ENCODE data around the gene ANP32E. TPM values are rescaled to one million over a fixed set of nuclear protein-coding genes. Genes with fewer than 3 reads are reported as not detected.
"Not testable (repeated sequence)": the region's sequence is repeated elsewhere in the genome, so short reads cannot be mapped to it uniquely, and the experiment has no call there.

Gene ANP32E
- total and polyA plus RNA-seq, 8 donors: 4.8 to 15.3 (median 8.7) TPM

DNA sequence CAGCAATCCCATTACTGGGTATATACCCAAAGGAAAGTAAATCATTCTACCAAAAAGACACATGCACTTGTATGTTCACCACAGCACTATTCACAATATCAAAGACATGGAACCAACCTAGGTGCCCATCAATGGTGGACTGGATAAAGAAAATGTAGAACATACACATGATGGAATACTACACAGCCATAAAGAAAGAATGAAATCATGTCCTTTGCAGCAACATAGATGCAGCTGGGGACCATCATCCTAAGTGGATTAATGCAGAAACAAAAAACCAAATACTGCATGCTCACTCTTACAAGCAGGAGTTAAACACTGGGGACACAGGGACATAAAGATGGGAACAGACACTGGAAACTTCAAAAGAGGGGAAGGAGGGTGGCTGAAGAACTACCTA is 8.7 kb downstream of the ANP32E start:
- no peak overlapping the region for H3K4me3 ChIP-seq
- TF ChIP-seq CTCF (IDR thresholded peaks at IDR 0.05): no peak
- H3K9me3 ChIP-seq: no peaks in the 10 kb centered on the region
- FAIRE-seq: no peak
- no peak overlapping the region for H3K27ac ChIP-seq
- no peak for ATAC-seq
- no peaks in the 10 kb centered on the region for H3K4me1 ChIP-seq
- H3K27me3 ChIP-seq: no peaks in the 10 kb centered on the region
- intact Hi-C loops (cut with DNase I): no loop called here
- no peak for DNase-seq
- H3K36me3 ChIP-seq: peaks cover 0 to 25% (median 0%) of the 10 kb centered on the region in 3 donors

DNA sequence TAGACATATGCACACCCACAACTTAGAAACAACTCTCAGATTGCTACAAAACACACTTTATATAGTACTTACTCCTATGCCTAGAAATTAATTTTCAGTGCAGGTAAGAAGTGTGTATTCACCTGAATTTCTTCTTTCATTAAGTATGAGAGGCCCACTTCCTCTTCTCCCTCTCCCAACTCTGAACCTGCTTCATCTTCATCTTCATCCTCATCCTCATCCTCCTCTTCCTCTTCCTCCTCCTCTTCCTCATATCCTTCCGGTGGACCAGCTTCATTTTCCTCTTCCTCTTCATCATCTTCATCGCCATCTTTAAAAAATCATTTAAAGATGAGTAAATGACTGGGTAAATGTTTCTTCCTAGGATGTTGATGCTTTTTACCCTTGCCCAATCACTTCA is 9.4 kb downstream of the ANP32E start:
- no peaks in the 10 kb centered on the region for H3K9me3 ChIP-seq
- WGBS, 2 donors: 92 to 95% methylated on average over 2 of the region's 2 CpGs
- DNase-seq (no peak), FAIRE-seq (no peak), ATAC-seq (no peak)
- H3K27me3 ChIP-seq: no peaks in the 10 kb centered on the region
- H3K27ac ChIP-seq: no peak overlapping the region
- intact Hi-C loops (cut with DNase I): no loop called here
- H3K36me3 ChIP-seq: peaks cover 0 to 25% (median 0%) of the 10 kb centered on the region in 3 donors
- no peaks in the 10 kb centered on the region for H3K4me1 ChIP-seq
- no peak overlapping the region for H3K4me3 ChIP-seq
- TF ChIP-seq CTCF (IDR thresholded peaks at IDR 0.05): no peak

DNA sequence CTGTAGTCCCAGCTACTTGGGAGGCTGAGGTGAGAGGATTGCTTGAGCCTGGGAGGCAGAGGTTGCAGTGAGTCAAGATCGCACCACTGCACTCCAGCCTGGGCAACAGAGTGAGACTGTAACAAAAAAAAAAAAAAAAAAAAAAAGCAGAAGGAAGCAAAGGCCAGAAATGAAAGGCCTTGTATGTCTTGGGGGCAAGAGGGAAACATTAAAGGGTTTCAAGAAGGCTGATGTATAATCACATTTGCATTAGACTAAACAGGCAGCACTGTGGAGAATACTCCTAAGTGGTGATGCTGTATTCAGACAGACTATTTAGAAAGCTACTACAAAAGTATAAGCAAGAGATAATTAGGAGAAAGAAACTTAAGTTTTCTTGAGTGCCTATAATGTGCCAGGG is 10.4 kb downstream of the ANP32E start:
- Histone ChIP-seq H3K9me3 (no peaks in the 10 kb centered on the region), H3K36me3 (peaks cover 0 to 25% (median 0%) of the 10 kb centered on the region in 3 donors), H3K27me3 (no peaks in the 10 kb centered on the region), H3K4me1 (no peaks in the 10 kb centered on the region), H3K4me3 (no peak overlapping the region), H3K27ac (no peak overlapping the region)
- intact Hi-C loops (cut with DNase I): no loop called here
- ATAC-seq (no peak), DNase-seq (no peak), FAIRE-seq (no peak)
- 92 to 97% methylated on average over 1 of the region's 1 CpG for WGBS, 2 donors
- TF ChIP-seq CTCF (IDR thresholded peaks at IDR 0.05): no peak

DNA sequence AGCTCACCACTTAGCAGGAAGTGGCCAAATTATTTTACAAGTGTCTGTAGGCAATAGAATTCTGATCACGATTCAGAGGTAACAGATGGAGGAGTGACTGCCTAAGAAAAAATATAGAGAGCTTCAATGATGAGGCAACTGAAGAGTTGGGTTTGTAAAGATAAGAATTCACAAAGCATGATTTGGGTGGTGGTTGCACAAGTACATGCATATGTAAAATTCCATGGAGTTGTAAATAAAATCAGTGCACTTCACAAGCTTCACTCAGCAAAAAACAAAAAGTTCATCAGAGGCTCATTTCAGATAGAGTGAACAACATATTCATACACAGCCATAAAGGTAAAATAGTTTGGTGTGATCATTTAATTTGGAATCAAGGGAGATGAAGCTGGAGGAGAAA is 10.9 kb downstream of the ANP32E start:
- intact Hi-C loops (cut with DNase I): no loop called here
- no peaks in the 10 kb centered on the region for H3K27me3 ChIP-seq
- DNase-seq (no peak), ATAC-seq (no peak), FAIRE-seq (no peak)
- no peak for TF ChIP-seq CTCF (IDR thresholded peaks at IDR 0.05)
- no peak overlapping the region for H3K4me3 ChIP-seq
- whole genome bisulfite sequencing, 2 donors: 96 to 97% methylated on average over 1 of the region's 1 CpG
- no peaks in the 10 kb centered on the region for H3K9me3 ChIP-seq
- H3K36me3 ChIP-seq: peaks cover 0 to 25% (median 0%) of the 10 kb centered on the region in 3 donors
- H3K4me1 ChIP-seq: no peaks in the 10 kb centered on the region
- no peak overlapping the region for H3K27ac ChIP-seq

GRCh38 chr1:150221552-150221951 is 14.4 kb downstream of the ANP32E start:
- no peaks in the 10 kb centered on the region for H3K9me3 ChIP-seq
- intact Hi-C loops (cut with DNase I): no loop called here
- no peaks in the 10 kb centered on the region for H3K27me3 ChIP-seq
- peaks cover 0 to 16% (median 0%) of the 10 kb centered on the region in 3 donors for H3K36me3 ChIP-seq
- FAIRE-seq (no peak), DNase-seq (no peak), ATAC-seq (peak in 3 of 4 donors; percentile 43 to 65 (median 46))
- no peaks in the 10 kb centered on the region for H3K4me1 ChIP-seq
- H3K27ac ChIP-seq: no peak overlapping the region
- H3K4me3 ChIP-seq: no peak overlapping the region
- peak in 3 of 4 donors; percentile 21 to 46 (median 25) for TF ChIP-seq CTCF (IDR thresholded peaks at IDR 0.05)
- 71 to 92% methylated on average over 2 of the region's 2 CpGs for WGBS, 2 donors

DNA sequence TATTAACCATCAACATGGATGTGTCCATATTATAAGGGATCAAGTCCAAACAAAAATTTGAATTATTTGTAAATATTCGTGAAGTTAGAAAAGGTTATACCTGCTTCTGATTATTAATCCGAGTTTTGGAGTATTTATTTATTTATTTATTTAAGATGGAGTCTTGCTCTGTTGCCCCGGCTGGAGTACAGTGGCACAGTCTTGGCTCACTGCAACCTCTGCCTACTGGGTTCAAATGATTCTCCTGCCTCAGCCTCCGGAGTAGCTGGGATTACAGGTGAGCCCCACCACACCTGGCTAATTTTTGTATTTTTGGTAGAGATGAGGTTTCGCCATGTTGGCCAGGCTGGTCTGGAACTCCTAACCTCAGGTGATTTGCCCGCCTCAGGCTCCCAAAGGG is 20.1 kb downstream of the ANP32E start:
- FAIRE-seq; H3K36me3 ChIP-seq; ATAC-seq; intact Hi-C loops (cut with DNase I); H3K9me3 ChIP-seq; H3K4me3 ChIP-seq; H3K4me1 ChIP-seq; DNase-seq; H3K27ac ChIP-seq; H3K27me3 ChIP-seq: not testable (repeated sequence)
- WGBS, 2 donors: 88 to 93% methylated on average over 6 of the region's 6 CpGs

DNA sequence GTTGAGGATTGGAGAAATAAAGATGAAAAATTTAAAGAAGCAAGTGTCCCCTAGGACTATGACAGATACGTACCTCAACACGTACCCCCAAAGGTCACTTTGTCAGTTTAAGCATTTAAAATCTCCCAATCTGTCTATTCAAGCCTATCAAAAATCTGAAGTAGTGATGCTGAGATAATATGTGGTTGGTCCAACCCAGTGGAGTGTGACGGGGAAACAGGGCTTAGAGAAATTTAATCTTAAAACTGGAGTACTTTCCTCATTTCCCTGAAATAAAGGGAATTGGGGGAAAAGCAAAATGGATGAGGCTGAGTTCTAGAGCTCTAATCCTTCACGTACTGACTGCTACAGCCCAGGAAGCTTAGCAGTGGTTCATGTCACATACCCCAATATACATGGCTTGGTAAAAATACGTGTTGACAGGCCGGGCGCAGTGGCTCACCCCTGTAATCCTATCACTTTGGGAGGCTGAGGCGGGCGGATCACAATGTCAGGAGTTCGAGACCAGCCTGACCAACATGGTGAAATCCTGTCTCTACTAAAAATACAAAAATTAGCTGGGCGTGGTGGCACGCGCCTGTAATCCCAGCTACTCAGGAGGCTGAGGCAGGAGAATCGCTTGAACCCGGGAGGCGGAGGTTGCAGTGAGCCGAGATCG is 21.7 kb downstream of the ANP32E start:
- H3K27me3 ChIP-seq; H3K9me3 ChIP-seq; FAIRE-seq; H3K4me1 ChIP-seq; intact Hi-C loops (cut with DNase I); DNase-seq; H3K36me3 ChIP-seq: not testable (repeated sequence)
- WGBS, 2 donors: 52 to 70% methylated on average over 10 to 18 of the region's 18 CpGs
- ATAC-seq: peak in 2 of 4 donors; percentile 1 to 8
- Histone ChIP-seq H3K4me3 (peak overlapping the region in 2 of 4 donors; percentile 39 to 47), H3K27ac (peak overlapping the region; percentile 51 to 85 (median 68))

All from pancreas (tissue), 10 donors.